HG02885 (cell line): Measurements from ENCODE around the gene ANO10.
"Not testable (repeated sequence)": the region's sequence is repeated elsewhere in the genome, so short reads cannot be mapped to it uniquely, and the experiment has no call there.

Experiments used
- ATAC-seq: cut with Tn5 transposase; IDR thresholded peaks from one replicate; pipeline ENCODE4 v1.9.1; 2021; ENCODE audit warnings: mild to moderate bottlenecking; ENCODE audit not compliant: unreplicated experiment, poor library complexity

ANO10 gene

DNA sequence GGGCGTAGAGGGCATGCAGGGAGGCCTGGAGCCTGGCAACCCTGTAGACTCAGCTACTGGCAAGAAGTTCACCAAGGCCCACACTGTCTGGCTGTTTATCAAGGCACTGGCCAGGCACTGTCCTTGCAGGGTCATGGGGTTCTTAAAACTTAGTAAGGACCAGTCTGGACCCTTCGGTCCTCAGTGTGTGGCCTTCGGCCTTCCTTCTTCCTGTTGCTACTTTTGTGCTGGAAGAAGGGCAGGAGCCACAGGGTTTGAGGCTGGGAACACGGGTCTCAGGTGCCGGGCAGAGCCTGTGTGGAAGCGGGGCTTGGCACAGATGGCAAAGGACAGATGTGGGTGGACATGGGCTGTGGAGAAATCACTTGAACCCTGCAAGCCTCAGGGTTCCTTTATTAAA, 258.9 kb downstream of the ANO10 start:
- no peak for ATAC-seq

DNA sequence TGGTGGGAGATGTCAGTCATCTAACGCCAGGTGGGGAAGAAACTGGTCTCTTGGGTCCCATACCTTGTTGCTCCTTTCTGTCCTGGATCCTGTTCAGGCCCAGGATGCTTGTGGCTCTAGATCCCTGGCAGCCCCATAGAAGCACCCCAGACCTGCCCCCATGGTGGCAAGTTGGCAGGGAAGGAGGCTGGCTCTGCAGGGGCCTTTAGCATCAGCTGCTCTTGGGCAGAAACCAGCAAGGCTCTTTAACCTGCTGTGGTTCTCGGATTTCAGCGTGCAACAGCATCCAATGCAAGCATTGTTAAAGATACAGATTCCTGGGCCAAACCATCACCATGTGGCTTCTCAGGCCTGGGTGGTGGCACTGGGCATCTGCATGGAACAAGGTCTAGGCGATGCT, 259.6 kb downstream of the ANO10 start:
- ATAC-seq, result no peak

DNA sequence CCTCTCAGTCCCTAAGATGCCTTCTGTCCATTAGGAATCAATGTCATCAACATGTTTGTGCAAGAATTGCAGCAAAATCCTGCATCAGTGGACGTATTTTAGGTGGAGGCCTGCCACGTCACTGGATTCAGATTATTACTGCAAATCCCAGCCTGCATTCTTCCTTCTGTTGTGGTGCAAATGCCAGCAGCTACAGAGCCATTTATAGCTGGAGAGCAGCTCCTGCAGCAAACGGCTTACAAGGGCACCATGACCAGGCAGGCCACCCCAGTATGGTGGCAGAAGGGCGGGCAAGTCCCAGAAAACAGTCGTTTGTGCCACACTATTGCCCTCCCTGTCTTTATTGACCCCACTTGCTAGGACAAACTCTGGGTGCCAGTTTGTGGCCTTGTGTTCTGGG, 260.7 kb downstream of the ANO10 start:
- ATAC-seq, result no peak

DNA sequence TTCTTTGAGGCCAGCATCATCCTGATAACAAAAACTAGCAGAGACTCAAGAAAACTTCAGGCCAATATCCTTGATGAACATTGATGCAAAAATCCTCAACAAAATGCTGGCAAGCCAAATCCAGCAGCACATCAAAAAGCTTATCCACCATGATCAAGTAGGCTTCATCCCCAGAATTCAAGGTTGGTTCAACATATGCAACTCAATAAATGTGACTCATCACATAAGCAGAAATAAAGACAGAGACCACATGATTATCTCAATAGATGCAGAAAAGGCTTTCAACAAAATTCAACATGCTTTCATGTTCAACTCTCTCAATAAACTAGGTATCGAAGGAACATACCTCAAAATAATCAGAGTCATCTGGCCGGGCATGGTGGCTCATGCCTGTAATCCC, 265.8 kb downstream of the ANO10 start:
- not testable (repeated sequence) for ATAC-seq

DNA sequence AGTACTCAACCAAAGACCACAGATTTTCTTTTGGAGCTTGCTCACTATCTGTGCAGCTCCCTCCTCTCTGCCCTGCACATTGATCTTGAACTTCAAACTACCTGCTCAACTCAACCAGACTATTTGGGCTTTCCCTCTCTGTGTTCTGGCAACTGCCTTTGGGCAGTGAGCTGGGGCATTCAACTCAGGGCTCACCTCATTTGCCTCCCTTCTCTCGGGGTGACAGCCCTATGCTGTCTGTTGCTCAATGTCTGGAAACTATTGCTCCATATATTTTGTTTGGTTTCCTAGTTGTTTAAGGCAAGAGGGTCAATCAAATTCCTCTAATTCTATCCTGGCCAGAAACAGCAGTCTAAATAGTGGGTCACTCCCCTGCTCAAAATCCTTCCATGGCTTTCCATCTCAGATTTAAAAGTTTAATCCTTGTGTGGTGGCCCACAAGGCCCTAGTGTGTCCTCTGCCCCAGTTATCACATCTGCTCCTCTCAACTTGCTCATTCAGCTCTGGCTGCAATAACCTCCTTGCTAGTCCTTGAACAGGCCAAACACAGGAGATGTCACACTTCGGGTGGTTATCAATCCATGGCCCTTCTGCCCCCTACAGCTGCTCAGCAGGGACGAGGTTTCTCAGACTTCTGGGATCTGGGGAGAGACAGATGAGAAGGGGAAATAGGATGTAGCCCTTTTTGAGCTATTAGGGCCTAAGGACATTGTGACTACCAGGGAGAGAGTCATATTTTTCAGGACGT, 267.7 kb downstream of the ANO10 start:
- ATAC-seq, result no peak

DNA sequence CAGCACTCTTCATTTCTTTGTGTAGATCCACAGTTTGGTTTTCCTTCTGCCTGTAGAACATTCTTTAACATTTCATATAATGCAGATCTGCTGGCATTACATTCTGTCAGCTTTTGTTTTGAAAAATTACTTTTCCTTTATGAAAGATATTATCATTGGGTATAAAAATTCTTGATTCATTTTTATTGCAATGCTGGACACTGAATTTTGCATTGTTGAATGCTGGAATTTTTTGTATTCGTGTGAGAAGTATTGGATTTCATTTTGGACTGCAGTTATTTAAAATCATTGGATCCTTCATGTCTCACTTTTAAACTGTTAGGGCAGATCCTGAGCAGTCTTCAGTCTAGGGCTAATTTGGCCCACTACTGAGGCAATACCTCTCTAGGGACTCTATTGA, 268.4 kb downstream of the ANO10 start:
- no peak for ATAC-seq

DNA sequence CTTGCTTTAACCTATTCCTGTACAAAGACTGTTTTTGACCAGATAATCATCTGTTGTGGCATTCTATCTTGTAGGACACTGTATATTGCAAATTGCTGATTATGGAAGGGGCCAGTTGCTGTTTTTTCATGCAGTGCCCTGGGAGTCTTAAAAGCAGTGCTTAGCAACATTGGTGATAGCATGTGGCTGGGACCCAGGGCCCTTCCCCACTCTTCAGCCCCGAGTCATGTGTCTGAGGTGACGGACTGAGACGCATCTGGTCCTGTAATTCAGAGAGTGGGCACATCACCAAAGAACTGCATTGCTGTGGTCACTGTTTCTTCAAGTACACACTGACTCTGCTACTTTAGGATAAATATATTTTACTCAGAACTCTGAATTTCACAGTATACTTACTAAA, 272.1 kb downstream of the ANO10 start:
- ATAC-seq, result no peak

DNA sequence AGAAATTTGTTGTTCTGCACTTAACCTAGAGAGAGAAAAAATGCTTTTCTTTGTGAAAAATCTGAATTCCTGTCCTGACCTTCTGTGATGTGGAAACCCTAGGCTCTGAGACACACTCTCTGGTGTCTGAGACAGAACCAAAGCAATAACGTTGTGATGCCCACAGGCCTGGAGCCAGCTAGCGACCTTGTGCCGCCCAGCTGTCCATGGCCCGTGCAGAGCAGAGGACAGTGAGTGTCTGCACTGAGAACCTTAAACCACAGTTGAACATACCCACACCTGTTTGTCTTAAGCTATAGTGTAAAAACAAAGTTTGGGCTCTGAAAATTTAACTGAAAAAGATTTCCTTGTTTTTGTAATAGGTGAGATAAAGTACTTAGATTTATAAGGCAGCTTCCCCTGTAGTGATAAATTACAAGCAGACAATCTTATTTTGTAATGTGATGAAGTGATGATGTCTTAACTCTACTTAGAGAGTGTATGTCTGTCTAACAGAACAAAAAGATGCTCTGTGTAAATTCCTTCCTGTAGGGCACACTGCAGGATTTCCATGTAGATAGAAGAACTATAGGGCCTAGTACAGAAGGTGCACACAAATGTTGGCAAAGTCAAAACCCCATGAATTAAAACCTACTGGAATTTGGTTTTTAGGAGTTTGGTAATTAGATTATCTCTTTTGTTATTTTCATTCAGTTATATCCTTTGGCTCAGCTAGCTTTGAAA, 272.8 kb downstream of the ANO10 start:
- ATAC-seq, result no peak

DNA sequence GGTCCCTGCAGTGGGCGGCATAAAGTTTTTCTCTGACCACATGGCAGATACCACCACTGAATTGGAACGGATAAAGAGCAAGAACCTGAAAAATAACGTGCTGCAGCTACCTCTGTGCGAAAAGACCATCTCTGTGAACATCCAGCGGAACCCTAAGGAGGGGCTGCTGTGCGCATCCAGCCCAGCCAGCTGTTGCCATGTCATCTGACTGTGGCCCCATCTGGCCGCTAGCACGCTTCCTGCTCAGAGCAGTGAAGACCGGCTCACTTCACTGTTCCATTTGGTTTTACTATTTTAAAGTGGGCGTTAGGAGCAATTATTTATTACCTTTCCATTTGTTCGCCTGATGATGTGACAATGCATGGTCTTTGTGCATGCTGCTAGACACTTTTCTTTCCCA, 273.5 kb downstream of the ANO10 start:
- no peak for ATAC-seq

DNA sequence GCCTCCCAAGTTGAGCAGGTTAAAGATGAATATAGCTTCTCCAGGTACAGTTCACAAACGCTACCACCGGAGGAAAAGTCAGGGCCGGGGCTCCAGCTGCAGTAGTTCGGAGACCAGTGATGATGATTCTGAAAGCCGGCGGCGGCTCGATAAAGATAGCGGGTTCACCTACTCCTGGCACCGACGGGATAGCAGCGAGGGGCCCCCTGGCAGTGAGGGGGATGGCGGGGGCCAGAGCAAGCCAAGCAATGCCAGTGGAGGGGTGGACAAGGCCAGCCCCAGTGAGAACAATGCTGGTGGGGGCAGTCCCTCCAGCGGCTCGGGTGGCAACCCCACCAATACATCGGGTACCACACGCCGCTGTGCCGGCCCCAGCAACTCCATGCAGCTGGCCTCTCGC, 274.0 kb downstream of the ANO10 start:
- no peak for ATAC-seq

DNA sequence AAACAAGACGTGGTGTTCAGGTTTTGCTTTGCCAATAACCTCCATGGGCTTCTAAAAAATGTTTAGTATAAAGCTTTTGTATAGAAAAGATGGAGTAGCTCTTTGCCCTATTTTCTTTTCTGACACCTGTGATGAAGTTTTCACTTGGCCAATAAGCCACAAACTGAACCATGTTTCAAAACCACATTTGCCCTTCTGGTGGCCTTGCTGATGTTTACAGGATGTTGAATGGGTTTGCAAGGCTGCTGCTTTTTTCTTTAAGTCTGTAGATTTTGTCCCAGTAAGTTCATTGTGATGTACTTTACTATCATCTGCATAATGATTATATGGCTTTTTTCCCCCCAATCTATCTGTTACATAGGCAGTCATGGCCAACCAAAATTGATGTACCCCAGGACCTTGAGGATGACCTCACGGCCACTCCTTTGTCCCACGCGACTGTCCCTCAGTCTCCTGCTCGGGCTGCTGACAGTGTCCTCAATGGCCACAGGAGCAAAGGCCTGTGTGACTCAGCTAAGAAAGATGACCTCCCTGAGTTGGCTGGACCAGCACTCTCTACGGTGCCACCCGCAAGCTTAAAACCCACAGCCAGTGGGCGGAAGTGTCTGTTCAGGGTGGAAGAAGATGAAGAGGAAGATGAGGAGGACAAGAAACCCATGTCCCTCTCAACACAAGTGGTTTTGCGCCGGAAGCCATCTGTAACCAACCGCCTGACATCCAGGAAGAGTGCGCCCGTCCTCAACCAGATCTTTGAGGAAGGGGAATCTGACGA, 274.6 kb downstream of the ANO10 start:
- ATAC-seq, result no peak

DNA sequence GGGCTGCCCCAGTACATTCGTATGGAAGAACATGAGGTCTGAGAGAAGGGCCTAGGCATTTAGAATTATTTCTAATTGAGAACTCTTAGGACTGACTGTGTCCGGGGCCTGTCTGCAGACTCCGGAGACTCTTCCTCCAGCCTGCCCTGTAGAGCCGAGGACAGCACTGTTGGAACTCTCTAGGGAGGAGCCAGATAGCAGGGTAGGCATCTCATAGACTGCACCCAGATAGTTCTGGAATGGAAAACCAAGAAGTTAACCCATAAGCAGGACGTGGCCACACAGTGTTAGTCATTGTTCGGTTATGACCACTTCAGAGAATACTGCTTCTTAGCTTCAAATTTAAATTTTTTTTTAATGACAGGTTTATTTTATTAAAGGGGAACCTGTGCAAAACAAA, 275.9 kb downstream of the ANO10 start:
- no peak for ATAC-seq

DNA sequence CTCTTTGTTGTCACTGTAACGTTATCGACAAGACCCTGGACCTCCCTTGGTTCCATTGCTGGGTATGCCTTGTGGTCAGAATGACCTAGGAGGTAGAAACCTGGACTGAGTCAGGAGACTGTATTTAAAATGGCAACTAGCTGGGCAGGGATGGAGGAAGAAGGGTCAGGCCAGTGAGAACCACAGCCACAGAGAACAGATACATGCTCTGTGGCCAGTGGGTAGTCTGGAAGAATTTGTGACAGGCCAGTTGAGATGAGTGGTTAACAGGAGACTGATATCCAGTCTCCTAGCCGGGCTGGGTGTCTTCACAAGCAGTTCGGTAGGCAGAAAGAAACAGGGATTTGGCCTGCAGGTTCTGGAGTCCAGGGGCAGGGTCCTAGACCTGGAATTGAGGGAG, 276.6 kb downstream of the ANO10 start:
- no peak for ATAC-seq

DNA sequence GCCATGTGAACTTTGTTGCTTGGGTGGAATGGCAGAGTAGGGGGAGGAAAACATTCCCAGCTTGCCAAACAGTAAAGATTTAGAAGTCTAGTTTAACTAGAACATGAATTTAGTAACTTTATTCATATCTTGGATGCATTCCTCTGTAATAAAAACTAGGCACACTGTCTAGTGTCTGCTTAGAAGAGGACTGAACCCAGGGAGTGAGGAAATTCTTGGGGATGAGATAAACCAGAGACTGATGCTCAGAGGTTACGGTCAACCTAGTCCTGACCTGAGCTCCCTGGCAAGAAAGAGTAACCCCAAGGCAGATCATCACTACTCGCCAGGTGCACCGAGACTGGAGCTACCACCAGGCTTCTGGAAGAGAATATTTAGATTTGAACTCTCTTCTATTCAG, 277.3 kb downstream of the ANO10 start:
- ATAC-seq, result no peak

DNA sequence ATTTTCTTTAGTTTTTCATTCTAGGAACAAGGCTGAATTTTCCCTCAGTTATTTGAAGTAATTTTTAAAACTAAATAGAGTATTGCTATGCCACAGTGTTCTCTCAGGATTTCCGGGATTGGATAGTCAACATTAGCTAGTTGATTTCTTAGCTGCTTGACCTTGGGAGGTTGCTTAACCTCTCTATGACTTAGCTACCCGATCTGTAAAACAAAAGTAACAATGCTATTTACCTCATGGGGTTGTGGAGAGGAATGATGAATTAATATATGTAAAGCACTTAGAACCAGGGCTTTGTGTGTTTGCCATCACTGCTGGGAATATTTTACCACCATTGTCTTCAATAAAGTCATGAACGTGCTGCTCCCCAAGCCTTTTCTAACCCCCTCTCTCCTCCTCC, 278.0 kb downstream of the ANO10 start:
- no peak for ATAC-seq

DNA sequence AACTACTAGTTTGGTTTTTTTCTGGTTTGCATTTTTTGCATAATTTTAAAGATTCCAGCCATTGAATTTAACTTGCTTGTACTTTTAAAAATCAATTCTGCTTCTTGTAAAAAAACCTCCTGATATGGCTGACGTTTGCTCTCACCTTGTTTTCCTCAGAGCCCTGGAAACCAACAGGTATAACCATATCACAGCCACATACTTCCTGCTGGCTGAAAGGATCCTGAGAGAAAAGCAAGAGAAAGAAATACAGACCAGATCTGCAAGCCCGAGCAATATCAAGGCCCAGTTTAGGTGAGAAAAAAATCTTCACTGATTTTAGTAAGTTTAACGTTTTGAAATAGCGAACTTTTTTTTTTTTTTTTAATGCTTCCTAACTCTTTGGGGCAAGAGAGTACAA, 278.6 kb downstream of the ANO10 start:
- ATAC-seq, result no peak

DNA sequence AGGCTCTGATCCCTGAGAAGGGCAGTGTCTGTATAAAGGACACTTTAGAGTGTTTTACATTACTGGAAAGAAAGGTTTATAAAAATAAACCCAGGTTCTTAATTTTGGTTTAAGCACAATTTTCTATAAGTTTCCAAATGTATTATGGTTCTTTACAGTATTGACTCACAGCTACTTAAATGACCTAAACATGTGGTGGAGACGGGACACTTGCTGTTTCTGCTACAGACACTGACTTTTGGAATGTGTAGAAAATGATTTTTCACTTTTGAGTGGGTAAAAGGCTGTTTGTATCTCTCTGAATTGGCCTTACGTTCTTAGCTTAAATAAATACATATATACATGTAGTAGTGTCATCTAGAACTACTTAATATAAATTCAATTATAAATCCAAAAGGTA, 280.0 kb downstream of the ANO10 start:
- ATAC-seq, result no peak

DNA sequence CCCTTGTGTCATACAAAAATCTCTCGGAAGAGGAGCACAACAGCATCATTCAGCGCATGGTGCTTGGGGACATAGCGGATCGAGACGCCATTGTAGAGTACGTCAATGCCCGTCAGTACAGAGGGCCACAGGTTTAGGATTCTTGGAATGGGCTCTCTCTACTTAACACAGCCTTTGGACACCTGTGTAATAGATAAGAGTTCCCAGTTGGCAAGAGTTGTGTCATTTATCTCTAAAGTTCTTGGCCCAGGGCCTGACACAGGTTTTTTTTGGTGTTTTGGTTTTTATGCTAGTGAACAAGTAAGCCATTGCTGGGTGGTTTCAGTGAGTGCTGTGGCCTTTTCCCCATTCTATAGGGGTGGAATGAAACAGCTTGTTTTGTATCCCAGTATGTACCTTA, 281.4 kb downstream of the ANO10 start:
- ATAC-seq, result no peak

DNA sequence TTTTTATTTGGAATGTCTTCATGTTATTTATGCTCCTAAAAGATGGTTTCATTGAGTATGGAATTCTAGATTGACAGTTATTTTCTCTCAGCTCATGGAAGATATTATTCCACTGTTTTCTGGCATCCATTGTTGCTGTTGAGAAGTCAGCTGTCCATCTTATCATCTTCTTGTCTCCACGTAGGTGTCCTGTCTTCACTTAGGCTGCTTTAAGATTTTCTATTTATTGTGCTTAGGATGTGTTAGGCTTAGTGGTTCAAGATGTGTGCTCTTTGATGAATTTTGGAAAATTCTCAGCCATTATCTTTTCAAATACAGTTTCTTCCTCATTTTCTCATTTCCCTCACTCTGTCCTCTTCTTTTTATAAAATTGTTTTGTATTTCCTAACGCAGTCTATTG, 283.5 kb downstream of the ANO10 start:
- ATAC-seq, result no peak

DNA sequence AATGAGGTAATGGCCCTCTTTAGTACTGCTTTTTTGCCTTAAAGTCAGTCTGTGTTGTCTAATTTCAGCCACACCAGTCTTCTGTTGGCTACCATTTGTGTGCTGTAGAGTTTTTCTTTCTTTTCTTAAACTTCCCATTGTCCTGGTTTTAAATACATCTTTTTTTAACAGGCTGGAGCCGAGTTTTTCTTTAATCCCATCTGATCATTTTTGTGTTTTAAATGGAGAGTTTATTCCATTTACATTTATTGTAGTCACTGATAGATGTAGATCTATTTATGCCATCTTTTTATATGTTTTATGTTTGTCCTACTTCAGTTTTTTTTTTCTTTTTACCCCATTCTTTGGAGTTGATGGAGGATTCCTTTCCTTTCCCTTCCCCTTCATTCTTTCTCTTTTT, 286.0 kb downstream of the ANO10 start:
- ATAC-seq, result no peak

DNA sequence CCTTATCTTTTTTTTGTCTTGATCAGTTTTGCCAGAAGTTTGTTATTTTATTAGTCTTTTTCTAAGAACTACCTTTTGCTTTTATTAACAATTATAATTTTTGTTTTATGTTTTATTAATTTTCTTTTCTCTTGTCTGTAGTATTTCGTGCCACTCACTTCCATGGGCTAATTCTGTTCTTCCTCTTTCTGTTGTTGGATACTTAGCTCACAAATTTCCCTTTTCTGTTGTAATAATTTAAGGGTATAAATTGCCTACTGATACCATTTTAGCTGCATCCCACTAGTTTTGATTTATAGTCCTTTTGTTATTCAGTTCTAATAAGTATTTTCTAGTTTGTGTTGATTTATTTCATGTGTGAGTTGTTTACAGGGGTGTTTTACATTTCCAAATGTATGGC, 286.8 kb downstream of the ANO10 start:
- ATAC-seq, result no peak
